ENCODE results near the gene SLC2A5. TPM values are rescaled to one million over a fixed set of nuclear protein-coding genes. Genes with fewer than 3 reads are reported as not detected.

The SLC2A5 gene
- total and polyA plus RNA-seq, 7 donors = 1.4 to 9.1 (median 4.9) TPM

DNA sequence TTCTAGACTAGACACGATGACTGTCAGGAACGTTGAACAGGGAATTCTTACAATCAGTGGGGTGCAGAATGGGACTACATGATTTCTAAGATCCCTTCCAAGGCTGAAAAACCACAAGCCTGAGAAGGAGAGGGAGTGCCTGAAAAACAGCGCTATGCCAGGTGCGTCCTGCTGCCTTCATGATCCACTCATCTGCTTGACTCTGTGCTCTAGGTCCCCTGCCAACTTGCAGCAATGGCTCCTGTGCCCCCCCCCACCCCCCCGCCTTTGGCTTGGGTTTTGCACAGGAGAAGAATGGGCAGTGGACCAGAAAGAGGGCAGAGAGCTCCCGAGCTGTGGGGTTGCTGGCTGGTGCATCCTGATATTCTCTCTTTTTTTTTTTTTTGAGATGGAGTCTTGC lies 49.1 kb downstream of the SLC2A5 start:
- WGBS, 2 donors = 50 to 71% methylated on average over 6 of the region's 6 CpGs
- Histone ChIP-seq H3K36me3 (no peaks in the 10 kb centered on the region), H3K4me1 (no peaks in the 10 kb centered on the region), H3K9me3 (no peaks in the 10 kb centered on the region), H3K4me3 (no peak overlapping the region), H3K27ac (no peak overlapping the region), H3K27me3 (no peaks in the 10 kb centered on the region)
- TF ChIP-seq, protein P1, sequence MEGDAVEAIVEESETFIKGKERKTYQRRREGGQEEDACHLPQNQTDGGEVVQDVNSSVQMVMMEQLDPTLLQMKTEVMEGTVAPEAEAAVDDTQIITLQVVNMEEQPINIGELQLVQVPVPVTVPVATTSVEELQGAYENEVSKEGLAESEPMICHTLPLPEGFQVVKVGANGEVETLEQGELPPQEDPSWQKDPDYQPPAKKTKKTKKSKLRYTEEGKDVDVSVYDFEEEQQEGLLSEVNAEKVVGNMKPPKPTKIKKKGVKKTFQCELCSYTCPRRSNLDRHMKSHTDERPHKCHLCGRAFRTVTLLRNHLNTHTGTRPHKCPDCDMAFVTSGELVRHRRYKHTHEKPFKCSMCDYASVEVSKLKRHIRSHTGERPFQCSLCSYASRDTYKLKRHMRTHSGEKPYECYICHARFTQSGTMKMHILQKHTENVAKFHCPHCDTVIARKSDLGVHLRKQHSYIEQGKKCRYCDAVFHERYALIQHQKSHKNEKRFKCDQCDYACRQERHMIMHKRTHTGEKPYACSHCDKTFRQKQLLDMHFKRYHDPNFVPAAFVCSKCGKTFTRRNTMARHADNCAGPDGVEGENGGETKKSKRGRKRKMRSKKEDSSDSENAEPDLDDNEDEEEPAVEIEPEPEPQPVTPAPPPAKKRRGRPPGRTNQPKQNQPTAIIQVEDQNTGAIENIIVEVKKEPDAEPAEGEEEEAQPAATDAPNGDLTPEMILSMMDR (IDR thresholded peaks at IDR 0.05) = no peak
- TF ChIP-seq EP300 (IDR thresholded peaks at IDR 0.05) = no peak
- TF ChIP-seq POLR2A (IDR thresholded peaks at IDR 0.05) = no peak
- TF ChIP-seq POLR2AphosphoS5 (IDR thresholded peaks at IDR 0.05) = no peak
- intact Hi-C loops (cut with DNase I) = no loop called here
- DNase-seq = no peak

DNA sequence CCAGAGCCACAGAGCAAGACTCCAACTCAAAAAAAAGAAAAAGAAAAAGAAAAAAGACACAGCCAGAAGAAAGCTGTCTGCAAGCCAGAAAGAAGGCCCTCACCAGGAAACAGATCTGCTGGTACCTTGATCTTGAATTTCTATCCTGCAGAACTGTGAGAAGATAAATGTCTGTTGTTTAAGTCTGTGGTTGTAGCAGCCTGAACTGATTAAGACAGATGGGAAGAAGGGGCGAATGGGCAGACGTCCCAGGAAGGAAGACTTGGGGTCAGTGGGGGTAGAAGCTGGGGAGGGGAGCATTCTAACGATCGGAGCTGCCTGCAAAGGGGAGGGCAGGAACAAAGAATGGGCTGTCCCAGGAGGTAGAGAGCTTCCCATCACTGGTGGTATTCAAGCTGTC lies 49.5 kb downstream of the SLC2A5 start:
- TF ChIP-seq POLR2AphosphoS5 (IDR thresholded peaks at IDR 0.05) = no peak
- TF ChIP-seq, protein P1 (IDR thresholded peaks at IDR 0.05) = no peak
- no peak for TF ChIP-seq POLR2A (IDR thresholded peaks at IDR 0.05)
- no peak for TF ChIP-seq EP300 (IDR thresholded peaks at IDR 0.05)
- Histone ChIP-seq H3K4me3 (no peak overlapping the region), H3K4me1 (no peaks in the 10 kb centered on the region), H3K27me3 (no peaks in the 10 kb centered on the region), H3K36me3 (no peaks in the 10 kb centered on the region), H3K9me3 (no peaks in the 10 kb centered on the region), H3K27ac (no peak overlapping the region)
- WGBS, 2 donors = 31 to 67% methylated on average over 4 of the region's 4 CpGs
- intact Hi-C loops (cut with DNase I) = no loop called here
- no peak for DNase-seq

DNA sequence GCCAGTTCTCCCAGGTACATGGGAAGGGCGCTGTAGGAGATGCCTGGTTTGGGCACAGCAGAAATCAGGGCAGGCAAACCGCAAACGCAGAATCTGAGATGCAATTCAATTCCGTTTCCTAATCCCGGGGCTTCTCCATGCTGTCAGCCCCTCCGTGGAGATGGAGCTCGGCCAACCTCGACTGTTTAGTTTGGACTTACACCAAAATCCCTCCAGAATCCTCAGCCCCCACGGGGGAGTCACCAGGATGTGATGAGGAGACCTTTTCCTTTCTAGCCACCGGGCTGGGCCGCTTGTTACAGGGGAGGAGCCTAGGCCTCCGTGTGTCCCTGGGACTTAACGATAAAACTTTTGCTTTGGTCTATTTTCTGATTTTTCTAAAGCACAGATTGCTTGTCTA lies 51.1 kb downstream of the SLC2A5 start:
- no peaks in the 10 kb centered on the region for H3K27me3 ChIP-seq
- intact Hi-C loops (cut with DNase I) = no loop called here
- TF ChIP-seq EP300 (IDR thresholded peaks at IDR 0.05) (no peak), POLR2A (IDR thresholded peaks at IDR 0.05) (no peak)
- H3K36me3 ChIP-seq = no peaks in the 10 kb centered on the region
- no peak for DNase-seq
- 74 to 77% methylated on average over 13 of the region's 13 CpGs for WGBS, 2 donors
- no peaks in the 10 kb centered on the region for H3K4me1 ChIP-seq
- H3K27ac ChIP-seq = no peak overlapping the region
- no peaks in the 10 kb centered on the region for H3K9me3 ChIP-seq
- no peak overlapping the region for H3K4me3 ChIP-seq

DNA sequence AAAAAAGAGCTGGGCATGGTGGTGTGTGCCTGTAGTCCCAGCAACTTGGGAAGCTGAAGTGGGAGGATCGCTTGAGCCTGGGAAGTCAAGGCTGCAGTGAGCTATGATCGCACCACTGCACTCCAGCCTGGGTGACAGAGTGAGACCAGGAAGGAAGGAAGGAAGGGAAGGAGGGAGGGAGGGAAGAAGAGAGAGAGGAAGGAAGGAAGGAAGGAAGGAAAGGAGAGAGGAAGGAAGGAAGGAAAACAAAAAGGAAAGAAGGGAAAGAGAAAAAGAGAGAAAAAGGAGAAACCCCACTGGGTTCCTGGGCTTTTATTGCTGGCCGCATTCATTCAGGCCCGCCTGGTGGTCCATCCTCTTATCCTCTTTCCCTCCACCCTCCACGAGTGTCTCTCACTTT lies 53.0 kb downstream of the SLC2A5 start:
- intact Hi-C loops (cut with DNase I) = no loop called here
- Histone ChIP-seq H3K27me3 (no peaks in the 10 kb centered on the region), H3K9me3 (no peaks in the 10 kb centered on the region), H3K4me3 (no peak overlapping the region), H3K4me1 (no peaks in the 10 kb centered on the region), H3K27ac (no peak overlapping the region), H3K36me3 (no peaks in the 10 kb centered on the region)
- TF ChIP-seq EP300 (IDR thresholded peaks at IDR 0.05) = no peak
- TF ChIP-seq, protein P1 (IDR thresholded peaks at IDR 0.05) = no peak
- 76 to 77% methylated on average over 5 of the region's 5 CpGs for WGBS, 2 donors
- DNase-seq = no peak

DNA sequence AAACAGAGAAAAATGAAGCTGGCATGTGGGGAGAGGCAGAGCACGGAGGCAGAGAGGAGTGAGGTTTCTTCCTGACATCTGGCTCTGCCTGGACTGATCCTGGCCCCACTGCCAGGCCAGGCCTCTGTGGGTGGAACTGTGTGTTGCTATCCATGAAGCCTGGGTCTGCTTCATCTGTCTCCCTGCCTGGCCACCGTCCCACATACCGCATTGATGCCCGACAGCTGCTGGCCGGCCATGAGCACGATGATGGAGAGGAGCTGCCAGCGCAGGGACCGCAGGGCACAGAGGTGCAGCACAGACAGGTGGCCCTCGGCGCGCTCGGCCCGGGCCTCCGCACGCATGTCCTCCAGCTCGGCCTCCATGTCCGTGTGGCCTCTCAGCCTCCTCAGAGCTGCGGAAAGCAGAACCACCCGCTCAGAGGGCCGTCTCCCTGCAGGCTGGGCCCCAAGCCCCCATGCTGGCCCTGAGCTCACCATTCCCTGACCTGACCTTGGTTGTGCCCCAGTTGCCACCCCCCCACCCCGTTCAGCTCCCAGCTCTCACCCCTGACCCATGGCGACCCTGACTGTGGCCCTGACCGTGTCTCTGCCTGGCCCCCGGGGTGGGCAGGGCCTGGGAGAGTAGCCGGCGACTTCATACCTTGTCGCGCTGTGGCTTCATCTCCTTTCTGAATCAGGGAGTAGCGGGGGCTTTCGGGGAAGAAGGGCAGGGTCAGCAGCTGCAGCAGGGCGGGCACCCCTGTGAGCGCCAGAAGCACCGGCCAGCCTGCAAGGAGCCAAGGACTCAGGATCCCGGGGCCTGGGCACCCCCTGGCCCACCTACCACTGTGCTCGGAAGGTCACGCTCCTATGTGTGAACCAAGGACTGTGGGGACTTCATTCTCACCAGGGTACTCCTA lies 54.7 kb downstream of the SLC2A5 start:
- no peak for TF ChIP-seq EP300 (IDR thresholded peaks at IDR 0.05)
- TF ChIP-seq POLR2AphosphoS5 (IDR thresholded peaks at IDR 0.05) = no peak
- TF ChIP-seq, protein P1 (IDR thresholded peaks at IDR 0.05) = no peak
- TF ChIP-seq POLR2A (IDR thresholded peaks at IDR 0.05) = no peak

More for the DNA sequence above, 54.7 kb downstream of the SLC2A5 start:
- Histone ChIP-seq H3K4me3 (no peak overlapping the region), H3K4me1 (no peaks in the 10 kb centered on the region), H3K36me3 (no peaks in the 10 kb centered on the region), H3K27me3 (no peaks in the 10 kb centered on the region), H3K9me3 (no peaks in the 10 kb centered on the region), H3K27ac (no peak overlapping the region)
- no peak for DNase-seq
- intact Hi-C loops (cut with DNase I) = no loop called here
- 89 to 91% methylated on average over 36 of the region's 36 CpGs for WGBS, 2 donors

Data from sigmoid colon (tissue), 7 donors.